HUDEP-2 (cell line): ENCODE results near the gene INO80B.
"Not testable (repeated sequence)": the region's sequence is repeated elsewhere in the genome, so short reads cannot be mapped to it uniquely, and the experiment has no call there.

Experiments used
- DNase-seq, 76 experiments: peaks; one replicate each; lab custom pipeline; 2025; ENCODE audit not compliant: unreplicated experiment in 76 of 76; lab: John Stamatoyannopoulos, UW

Gene INO80B

GRCh38 chr2:74447230-74447999 is 7.5 kb upstream of the INO80B start:
- DNase-seq: no peak

- no peak for DNase-seq
Measured at GRCh38 chr2:74448771-74449170, 6.1 kb upstream of the INO80B start.

DNA sequence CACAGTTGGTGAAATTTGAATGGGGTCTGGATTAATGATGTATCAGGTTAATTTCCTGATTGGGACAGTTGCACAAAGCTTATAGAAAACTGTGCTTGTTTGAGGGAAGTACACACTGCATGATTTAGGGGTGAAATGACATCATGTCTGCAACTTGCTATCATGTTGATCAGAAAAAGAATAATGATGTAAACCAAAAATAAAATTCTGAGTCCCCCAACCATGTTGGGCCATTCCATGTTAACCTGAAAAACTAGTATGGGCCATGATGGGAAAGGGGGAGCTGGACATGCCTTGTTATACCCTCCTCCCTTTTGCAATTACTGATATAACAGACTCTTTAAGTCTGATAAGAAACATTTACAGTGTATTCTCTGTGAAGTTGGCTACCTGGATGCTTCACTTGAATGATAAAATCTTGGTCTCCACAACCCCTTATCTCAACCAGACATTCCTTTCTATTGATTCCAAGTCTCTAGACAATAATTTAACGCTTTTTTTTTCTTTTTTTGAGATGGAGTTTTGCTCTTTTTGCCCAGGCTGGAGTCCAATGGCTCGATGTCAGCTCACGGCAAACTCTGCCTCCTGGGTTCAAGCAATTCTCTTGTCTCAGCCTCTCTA is 4.2 kb upstream of the INO80B start:
- no peak for DNase-seq

DNA sequence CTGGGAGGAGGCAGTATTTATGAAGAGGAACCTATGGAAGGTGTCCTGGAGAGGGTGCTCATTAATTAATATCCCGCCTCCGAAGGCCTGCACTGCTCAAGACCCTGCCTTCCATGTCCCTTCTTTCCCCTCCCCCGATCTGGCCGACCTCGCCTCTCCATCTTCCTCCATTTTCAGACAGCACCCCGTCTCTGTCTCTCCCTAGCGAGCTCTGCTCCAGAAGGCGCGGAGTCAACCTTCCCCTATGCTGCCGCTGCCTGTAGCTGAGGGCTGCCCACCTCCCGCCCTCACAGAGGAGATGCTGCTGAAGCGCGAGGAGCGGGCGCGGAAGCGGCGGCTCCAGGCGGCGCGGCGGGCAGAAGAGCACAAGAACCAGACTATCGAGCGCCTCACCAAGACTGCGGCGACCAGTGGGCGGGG is 2.3 kb downstream of the INO80B start:
- peak in 3 of 76 experiments; percentile 36 to 48 (median 46) for DNase-seq

- DNase-seq: peak in 33 of 76 experiments; percentile 9 to 85 (median 38)
Measured at GRCh38 chr2:74457549-74458131, 2.8 kb downstream of the INO80B start.

- DNase-seq: peak in 75 of 76 experiments; percentile 65 to 100 (median 99)
Measured at GRCh38 chr2:74458132-74458937, 3.4 kb downstream of the INO80B start, which contains the start of gene WBP1. Gene WBP1, plus strand, starts transcription at chr2:74458438. Its CDS starts 165 bp downstream, at chr2:74458603.

DNA sequence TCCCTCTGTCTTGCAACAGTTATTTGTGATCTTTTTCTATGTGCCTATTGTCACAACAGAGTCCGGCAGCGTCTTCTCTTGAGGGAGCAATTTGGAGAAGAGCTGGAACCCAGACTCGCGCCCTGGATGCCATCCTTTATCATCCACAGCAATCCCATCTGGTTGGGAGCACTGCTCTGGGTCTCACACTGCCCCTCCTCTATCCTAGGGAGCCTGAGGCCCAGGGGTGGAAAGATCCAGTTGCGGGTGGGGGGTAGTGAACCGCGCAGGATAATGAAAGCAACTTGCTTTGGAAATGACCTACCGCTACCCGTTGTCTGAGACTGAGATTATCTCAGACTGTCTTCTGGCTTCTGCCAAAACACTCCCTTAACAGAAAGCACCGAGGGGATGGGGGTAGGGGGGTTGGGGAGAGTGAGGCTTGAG is 4.1 kb downstream of the INO80B start:
- no peak for DNase-seq

GRCh38 chr2:74459503-74460118 is 4.7 kb downstream of the INO80B start:
- DNase-seq: not testable (repeated sequence)

GRCh38 chr2:74460187-74460586 is 5.3 kb downstream of the INO80B start:
- DNase-seq: not testable (repeated sequence)

- DNase-seq: peak in 5 of 76 experiments; percentile 2 to 26 (median 23)
Measured at GRCh38 chr2:74461187-74462053, 6.5 kb downstream of the INO80B start.

DNA sequence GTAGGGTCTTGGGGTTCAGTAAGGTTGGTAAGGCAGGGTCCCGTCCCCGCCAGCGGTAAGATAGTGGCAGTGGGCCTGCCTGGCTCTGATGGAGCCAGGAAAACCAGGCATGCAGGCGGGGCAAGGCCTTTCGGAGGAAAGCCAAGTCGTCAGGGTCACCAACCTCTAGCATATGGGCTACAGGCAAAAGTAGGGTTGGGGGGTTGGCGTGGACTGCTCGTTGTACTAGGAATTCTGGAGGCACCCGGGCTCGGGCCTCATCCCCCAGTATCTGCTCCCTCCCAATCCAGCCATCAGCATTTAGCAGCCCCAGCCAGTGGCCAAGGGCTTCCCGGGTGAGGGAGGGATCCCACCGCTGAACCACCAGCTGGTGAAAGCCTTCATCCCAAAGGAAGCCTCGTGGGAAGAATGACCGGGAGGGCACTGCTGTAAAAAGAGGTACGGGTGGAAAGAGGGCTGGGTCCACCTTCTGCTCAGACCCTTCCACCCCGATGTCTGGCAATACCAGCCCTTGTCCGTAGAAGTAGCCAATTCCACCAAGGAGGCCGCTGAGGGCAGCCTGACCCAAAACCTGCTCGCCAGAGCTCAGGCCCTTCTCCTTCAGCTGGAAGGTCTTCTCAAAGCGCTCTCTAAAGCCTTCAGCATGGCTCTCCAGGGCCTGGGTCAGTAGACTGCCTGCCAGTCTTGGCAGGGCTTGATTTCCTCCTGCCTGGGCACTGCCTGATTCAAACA is 7.3 kb downstream of the INO80B start:
- DNase-seq: no peak

DNA sequence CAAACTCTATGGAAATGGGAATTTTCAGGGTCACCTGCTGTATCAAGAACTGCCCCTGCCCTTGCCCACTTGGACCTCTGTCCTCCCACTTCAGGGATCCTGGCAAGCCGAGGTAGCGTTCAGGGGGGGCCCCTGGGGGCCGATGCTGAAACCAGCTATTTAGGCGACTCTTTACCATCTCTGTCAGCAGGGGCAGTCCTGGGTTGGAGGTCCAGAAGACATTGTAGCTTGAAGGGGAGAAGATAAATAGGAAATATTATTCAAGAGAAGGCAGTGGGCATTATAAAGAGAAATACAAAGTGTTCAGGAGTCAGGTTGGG is 7.9 kb downstream of the INO80B start:
- no peak for DNase-seq

GRCh38 chr2:74464406-74464805 is 9.5 kb downstream of the INO80B start:
- no peak for DNase-seq

- not testable (repeated sequence) for DNase-seq
Measured at GRCh38 chr2:74470742-74471141, 15.9 kb downstream of the INO80B start.

DNA sequence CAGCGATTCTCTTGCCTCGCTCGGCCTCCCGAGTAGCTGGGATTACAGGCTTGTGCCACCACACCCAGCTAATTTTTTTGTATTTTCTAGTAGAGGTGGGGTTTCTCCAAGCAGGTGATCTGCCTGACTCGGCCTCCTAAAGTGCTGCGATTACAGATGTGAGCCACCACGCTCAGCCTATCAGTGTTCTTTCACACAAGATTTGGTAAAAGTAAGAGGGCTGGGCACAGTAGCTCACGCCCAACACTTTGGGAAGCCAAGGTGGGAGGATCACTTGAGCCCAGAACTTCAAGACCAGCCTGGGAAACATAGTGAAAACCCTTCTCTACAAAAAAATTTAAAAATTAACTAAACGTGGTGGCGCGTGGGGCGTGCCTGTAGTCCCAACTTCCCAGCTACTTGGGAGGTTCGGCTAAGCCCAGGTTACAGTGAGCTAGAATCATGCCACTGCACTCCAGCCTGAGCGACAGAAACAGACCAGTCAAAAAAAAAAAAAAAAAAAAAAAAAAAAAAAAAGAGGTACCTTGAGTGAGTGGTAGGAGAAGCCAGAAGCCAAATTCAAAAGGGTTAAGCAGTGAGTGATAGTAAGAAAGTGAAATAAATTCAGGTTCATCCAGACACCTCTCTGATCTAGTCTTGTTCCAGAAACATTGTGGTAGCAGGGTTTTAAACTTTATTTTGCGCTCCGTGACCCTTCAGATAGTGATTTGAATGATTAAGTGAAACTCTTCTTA is 16.6 kb downstream of the INO80B start:
- DNase-seq: peak in 5 of 76 experiments; percentile 4 to 15 (median 6)

- DNase-seq: peak; percentile 25 to 93 (median 84)
Measured at GRCh38 chr2:74472086-74472944, 17.4 kb downstream of the INO80B start, which contains the start of gene MRPL53. Gene MRPL53, minus strand, starts transcription at chr2:74472680. Its CDS starts 20 bp downstream, at chr2:74472660.

- DNase-seq: no peak
Measured at GRCh38 chr2:74472945-74473258, 18.0 kb downstream of the INO80B start.
